LNCAP (cell line): ENCODE results near the gene DUOXA1.

Experiments used
- TF ChIP-seq, protein P1 (sequence below): fragments of 450-650 bp; IDR thresholded peaks from 2 replicates; pipeline ENCODE4 v1.5.1; 2017; ENCODE audit warnings: mild to moderate bottlenecking

Gene DUOXA1

DNA sequence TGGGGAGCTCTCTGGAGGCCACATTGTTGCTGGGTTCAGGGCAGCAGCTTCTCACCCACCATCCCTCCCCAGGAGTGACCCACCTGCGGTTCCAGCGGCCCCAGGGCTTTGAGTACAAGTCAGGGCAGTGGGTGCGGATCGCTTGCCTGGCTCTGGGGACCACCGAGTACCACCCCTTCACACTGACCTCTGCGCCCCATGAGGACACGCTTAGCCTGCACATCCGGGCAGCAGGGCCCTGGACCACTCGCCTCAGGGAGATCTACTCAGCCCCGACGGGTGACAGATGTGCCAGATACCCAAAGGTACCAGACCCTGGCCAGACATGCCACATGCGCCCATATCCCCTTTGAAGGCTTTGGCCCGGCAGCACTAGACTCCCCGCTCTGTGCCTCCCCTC is 32.0 kb upstream of the DUOXA1 start:
- TF ChIP-seq, protein P1, sequence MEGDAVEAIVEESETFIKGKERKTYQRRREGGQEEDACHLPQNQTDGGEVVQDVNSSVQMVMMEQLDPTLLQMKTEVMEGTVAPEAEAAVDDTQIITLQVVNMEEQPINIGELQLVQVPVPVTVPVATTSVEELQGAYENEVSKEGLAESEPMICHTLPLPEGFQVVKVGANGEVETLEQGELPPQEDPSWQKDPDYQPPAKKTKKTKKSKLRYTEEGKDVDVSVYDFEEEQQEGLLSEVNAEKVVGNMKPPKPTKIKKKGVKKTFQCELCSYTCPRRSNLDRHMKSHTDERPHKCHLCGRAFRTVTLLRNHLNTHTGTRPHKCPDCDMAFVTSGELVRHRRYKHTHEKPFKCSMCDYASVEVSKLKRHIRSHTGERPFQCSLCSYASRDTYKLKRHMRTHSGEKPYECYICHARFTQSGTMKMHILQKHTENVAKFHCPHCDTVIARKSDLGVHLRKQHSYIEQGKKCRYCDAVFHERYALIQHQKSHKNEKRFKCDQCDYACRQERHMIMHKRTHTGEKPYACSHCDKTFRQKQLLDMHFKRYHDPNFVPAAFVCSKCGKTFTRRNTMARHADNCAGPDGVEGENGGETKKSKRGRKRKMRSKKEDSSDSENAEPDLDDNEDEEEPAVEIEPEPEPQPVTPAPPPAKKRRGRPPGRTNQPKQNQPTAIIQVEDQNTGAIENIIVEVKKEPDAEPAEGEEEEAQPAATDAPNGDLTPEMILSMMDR, result no peak

DNA sequence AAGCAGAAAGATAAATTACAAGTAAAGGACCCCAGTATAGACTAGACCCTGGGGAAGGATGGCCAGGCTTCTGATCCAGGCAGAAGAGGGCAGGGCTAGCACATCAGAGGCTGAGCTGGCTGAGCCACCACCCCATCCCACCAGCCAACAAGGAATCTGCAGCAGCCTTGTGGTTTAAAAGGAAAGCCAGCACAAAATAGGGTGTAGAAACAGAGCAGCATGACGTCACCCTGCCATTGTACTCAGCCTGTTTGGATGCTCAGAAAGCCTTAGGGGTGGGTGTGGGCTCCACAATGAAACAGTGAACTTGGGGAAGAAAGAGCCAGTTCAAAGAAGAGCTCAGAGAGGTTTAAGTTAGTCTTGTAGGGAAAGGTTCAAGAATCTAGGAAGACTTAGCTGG is 28.3 kb upstream of the DUOXA1 start:
- TF ChIP-seq, protein P1, result no peak

DNA sequence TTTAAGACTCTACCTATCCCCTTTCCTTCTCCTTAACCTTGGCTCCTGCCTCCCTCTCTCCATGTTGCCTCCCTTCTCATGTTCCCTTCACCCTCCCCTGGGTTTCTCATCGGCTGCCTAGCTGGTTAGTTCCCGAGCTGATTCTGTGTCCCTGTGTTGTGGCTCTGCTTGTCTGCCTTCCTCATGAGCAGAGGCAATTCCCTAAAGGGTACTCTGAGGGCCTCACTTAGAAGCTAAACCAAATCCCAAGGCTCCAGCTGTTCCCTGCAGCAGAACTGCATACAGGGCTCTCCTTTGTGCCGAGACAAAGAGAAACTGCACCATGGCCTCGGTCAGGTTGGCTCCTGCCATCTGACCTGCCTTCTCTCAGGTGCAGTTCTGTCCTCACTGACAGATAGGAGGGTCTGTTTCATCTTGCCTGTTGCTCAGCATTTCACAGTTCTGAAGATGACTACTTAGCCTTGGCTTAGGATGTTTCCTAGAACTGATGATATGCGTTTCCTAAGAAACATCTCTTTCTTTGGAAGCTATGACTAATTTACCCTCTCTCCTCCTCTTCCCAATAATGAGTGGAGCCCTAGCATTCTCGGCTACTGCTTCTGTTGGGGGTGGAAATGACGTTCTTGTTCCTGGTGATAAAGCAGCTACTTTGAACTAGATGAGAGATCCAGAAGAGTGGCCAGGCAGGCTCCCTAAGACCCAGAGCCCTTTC is 27.2 kb upstream of the DUOXA1 start:
- TF ChIP-seq, protein P1, result no peak

DNA sequence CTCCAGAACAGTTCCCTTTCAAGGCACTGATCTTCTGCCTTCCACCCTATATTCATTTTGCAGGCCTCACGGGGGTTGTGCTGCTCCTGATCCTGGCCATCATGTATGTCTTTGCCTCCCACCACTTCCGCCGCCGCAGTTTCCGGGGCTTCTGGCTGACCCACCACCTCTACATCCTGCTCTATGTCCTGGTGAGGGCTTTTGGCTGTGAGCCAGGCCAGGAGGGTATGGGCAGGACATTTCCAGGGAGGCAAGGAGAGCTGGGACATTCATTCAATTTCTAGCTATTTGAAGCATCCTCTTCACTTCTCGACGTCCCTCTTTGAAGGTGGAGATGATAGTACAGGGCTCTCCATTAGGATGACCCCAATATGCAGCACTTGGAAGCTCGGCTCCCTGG is 26.1 kb upstream of the DUOXA1 start:
- TF ChIP-seq, protein P1, result no peak

DNA sequence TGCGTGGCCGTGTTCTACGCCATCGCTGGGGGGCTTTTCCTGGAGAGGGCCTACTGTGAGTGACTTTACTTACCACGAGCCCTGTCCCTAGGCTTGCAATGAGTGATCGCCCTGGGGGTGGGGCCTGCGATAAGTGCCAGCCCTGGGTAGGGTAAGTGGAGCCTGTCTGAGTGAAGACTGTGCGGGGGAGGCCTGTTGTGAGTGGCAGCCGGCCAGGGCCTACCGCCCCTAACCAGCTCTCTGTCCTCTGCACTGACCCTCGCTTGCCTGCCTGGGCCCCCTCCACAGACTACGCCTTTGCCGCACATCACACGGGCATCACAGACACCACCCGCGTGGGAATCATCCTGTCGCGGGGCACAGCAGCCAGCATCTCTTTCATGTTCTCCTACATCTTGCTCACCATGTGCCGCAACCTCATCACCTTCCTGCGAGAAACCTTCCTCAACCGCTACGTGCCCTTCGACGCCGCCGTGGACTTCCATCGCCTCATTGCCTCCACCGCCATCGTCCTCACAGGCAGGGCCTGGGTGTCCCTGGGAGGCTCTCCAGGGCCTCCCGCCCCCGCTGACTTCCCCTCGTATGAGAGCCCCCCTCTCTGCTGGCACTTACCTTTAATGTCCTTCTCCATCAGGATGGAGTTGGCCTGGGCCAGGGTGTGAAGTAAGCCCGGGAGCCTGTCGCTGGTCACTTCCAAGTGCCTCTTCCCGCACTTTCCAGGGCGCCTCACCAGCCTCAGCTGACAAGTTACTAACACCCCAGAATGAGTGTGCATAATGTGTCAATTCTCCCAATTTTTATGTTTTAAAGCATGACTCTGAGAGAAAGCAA is 22.5 kb upstream of the DUOXA1 start:
- TF ChIP-seq, protein P1, result no peak

DNA sequence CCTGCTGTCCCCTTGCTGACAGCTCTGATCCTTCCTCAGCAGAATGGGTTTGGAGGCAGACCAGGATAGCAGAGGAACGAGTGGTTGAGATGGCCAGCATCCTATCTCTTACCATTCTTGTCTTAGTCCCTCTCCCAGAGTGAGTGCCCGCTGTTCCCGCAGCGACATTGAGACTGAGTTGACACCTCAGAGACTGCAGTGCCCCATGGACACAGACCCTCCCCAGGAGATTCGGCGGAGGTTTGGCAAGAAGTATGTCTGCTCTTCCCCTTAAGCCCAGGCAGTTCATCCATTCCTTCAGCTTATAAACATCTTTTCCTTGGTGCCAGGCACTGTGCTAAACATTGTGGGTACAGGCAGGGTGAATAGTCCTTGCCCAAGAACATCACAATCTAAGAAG is 21.3 kb upstream of the DUOXA1 start:
- TF ChIP-seq, protein P1, result no peak

DNA sequence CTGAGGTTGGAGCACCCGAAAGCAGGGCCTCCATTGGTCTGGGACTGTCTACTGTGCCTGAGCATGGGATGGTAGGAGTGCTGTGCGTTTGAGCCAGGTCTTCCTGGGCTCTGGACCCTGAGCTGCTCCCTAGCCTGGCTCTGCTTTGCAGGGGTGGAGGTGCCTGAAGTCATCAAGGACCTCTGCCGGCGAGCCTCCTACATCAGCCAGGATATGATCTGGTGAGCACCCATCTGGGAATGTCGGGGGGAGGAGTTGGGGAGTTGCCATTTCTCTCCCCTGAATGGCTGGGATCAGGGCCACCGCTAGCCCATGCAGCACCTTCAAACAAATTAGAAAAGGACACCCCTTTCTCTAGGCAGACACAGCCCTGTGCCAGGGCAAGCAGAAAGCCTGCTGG is 20.8 kb upstream of the DUOXA1 start:
- TF ChIP-seq, protein P1, result no peak
